K562 treated with DMSO at 1 percent for 12 hours (cell line): Measurements from ENCODE around the gene KRTAP9-9. TPM values are rescaled to one million over a fixed set of nuclear protein-coding genes. Genes with fewer than 3 reads are reported as not detected.

ENCODE experiments used
- total RNA-seq: library from RNA; unstranded; fragments of 300-600 nt; gene quantifications from 2 replicates; pipeline ENCODE4 v1.2.3, GENCODE V29; 2022; ENCODE audit not compliant: insufficient read depth

The KRTAP9-9 gene
- total RNA-seq: not detected in 2 replicates

GRCh38 chr17:41255381-41256290 lies at the start of gene KRTAP9-9:
KRTAP9-9 (plus strand) TSS chr17:41255384.

GRCh38 chr17:41226598-41227095 lies 28.5 kb upstream of the KRTAP9-9 start, which contains the start of gene KRTAP9-2:
KRTAP9-2 (plus strand) TSS chr17:41226648; CDS start chr17:41226655, 7 bp downstream.

DNA sequence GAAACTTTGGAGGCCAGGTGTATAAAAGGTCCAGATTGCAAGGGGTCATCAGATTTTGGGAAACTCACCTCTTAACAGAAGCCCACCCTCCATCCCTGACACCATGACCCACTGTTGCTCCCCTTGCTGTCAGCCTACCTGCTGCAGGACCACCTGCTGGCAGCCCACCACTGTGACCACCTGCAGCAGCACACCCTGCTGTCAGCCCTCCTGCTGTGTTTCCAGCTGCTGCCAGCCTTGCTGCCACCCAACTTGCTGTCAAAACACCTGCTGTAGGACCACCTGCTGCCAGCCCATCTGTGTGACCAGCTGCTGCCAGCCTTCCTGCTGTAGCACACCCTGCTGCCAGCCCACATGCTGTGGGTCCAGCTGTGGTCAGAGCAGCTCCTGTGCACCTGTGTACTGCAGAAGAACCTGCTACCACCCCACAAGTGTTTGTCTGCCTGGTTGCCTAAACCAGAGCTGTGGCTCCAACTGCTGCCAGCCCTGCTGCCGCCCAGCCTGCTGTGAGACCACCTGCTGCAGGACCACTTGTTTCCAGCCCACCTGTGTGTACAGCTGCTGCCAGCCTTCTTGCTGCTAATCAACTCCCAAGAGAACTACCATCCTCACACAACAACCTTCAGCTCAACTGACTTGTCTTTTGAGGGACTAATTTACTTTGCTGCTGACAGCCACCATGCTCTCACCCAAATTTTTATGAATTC lies 22.6 kb upstream of the KRTAP9-9 start, which contains the start of gene KRTAP9-3:
KRTAP9-3 (plus strand) TSS at position 51 of the 707 bp plus-strand sequence; CDS start at position 104, 53 bp downstream.

GRCh38 chr17:41237949-41238437 lies 17.2 kb upstream of the KRTAP9-9 start, which contains the start of gene KRTAP9-8:
KRTAP9-8 (plus strand) TSS chr17:41237999; CDS start chr17:41238052, 53 bp downstream.

GRCh38 chr17:41249637-41250240 lies 5.4 kb upstream of the KRTAP9-9 start, which contains the start of gene KRTAP9-4:
KRTAP9-4 (plus strand) TSS chr17:41249687; CDS start chr17:41249721, 34 bp downstream.

GRCh38 chr17:41265078-41265477 lies 9.9 kb downstream of the KRTAP9-9 start, which contains the start of gene KRTAP9-6:
KRTAP9-6 (plus strand) TSS chr17:41265378; CDS start chr17:41265378, 0 bp downstream.

DNA sequence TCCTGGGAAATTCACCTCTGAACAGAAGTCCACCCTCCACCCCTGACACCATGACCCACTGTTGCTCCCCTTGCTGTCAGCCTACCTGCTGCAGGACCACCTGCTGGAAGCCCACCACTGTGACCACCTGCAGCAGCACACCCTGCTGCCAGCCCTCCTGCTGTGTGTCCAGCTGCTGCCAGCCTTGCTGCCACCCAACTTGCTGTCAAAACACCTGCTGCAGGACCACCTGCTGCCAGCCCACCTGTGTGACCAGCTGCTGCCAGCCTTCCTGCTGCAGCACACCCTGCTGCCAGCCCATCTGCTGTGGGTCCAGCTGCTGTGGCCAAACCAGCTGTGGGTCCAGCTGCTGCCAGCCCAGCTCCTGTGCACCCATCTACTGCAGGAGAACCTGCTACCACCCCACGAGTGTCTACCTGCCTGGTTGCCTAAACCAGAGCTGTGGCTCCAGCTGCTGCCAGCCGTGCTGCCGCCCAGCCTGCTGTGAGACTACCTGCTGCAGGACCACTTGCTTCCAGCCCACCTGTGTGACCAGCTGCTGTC lies 20.5 kb downstream of the KRTAP9-9 start, which contains the start of gene KRTAP9-7:
KRTAP9-7 (plus strand) TSS at position 51 of the 543 bp plus-strand sequence; CDS start at position 51, 0 bp downstream.

GRCh38 chr17:41301916-41302901 lies 47.0 kb downstream of the KRTAP9-9 start, which contains the start of gene KRTAP29-1:
KRTAP29-1 (minus strand) TSS chr17:41302851; CDS start chr17:41302851, 0 bp downstream.

Other genes with a start within 250 kb of the KRTAP9-9 start
- gene KRTAP3-1, start 246.3 kb upstream of the KRTAP9-9 start, total RNA-seq: not detected in 2 replicates
- gene KRTAP1-5, start 228.2 kb upstream of the KRTAP9-9 start, total RNA-seq: not detected in 2 replicates
- gene KRTAP1-4, start 225.2 kb upstream of the KRTAP9-9 start, total RNA-seq: not detected in 2 replicates
- not detected in 2 replicates for gene KRTAP1-3, start 220.5 kb upstream of the KRTAP9-9 start, total RNA-seq
- gene KRTAP1-1, start 213.9 kb upstream of the KRTAP9-9 start, total RNA-seq: not detected in 2 replicates
- gene KRTAP2-1, start 208.1 kb upstream of the KRTAP9-9 start, total RNA-seq: not detected in 2 replicates
- gene KRTAP2-2, start 200.2 kb upstream of the KRTAP9-9 start, total RNA-seq: not detected in 2 replicates
- not detected in 2 replicates for gene KRTAP2-3, start 195.3 kb upstream of the KRTAP9-9 start, total RNA-seq
- not detected in 2 replicates for gene KRTAP2-4, start 189.5 kb upstream of the KRTAP9-9 start, total RNA-seq
- gene KRTAP4-7, start 171.2 kb upstream of the KRTAP9-9 start, total RNA-seq: not detected in 2 replicates
- not detected in 2 replicates for gene KRTAP4-8, start 157.2 kb upstream of the KRTAP9-9 start, total RNA-seq
- not detected in 2 replicates for gene KRTAP4-16, start 153.2 kb upstream of the KRTAP9-9 start, total RNA-seq
- gene KRTAP4-9, start 150.0 kb upstream of the KRTAP9-9 start, total RNA-seq: not detected in 2 replicates
- gene KRTAP4-11, start 137.0 kb upstream of the KRTAP9-9 start, total RNA-seq: not detected in 2 replicates
- gene KRTAP4-12, start 131.2 kb upstream of the KRTAP9-9 start, total RNA-seq: not detected in 2 replicates
- not detected in 2 replicates for gene KRTAP4-6, start 114.8 kb upstream of the KRTAP9-9 start, total RNA-seq
- not detected in 2 replicates for gene KRTAP4-5, start 105.6 kb upstream of the KRTAP9-9 start, total RNA-seq
- not detected in 2 replicates for gene KRTAP4-4, start 94.6 kb upstream of the KRTAP9-9 start, total RNA-seq
- gene KRTAP4-3, start 87.2 kb upstream of the KRTAP9-9 start, total RNA-seq: not detected in 2 replicates
- gene KRTAP4-2, start 77.2 kb upstream of the KRTAP9-9 start, total RNA-seq: not detected in 2 replicates
- gene KRTAP4-1, start 70.5 kb upstream of the KRTAP9-9 start, total RNA-seq: not detected in 2 replicates
- gene KRTAP9-1, start 65.5 kb upstream of the KRTAP9-9 start, total RNA-seq: not detected in 2 replicates
- gene KRTAP9-2, start 28.7 kb upstream of the KRTAP9-9 start, total RNA-seq: not detected in 2 replicates
- not detected in 2 replicates for gene KRTAP9-3, start 22.9 kb upstream of the KRTAP9-9 start, total RNA-seq
- not detected in 2 replicates for gene KRTAP9-8, start 17.4 kb upstream of the KRTAP9-9 start, total RNA-seq
- gene KRTAP9-4, start 5.7 kb upstream of the KRTAP9-9 start, total RNA-seq: not detected in 2 replicates
- not detected in 2 replicates for gene KRTAP9-6, start 10.0 kb downstream of the KRTAP9-9 start, total RNA-seq
- not detected in 2 replicates for gene KRTAP9-7, start 20.3 kb downstream of the KRTAP9-9 start, total RNA-seq
- not detected in 2 replicates for gene KRTAP29-1, start 47.5 kb downstream of the KRTAP9-9 start, total RNA-seq
- not detected in 2 replicates for gene KRTAP16-1, start 53.9 kb downstream of the KRTAP9-9 start, total RNA-seq
- gene KRTAP17-1, start 60.3 kb downstream of the KRTAP9-9 start, total RNA-seq: not detected in 2 replicates
- gene KRT33A, start 95.4 kb downstream of the KRTAP9-9 start, total RNA-seq: not detected in 2 replicates
- gene KRT33B, start 114.4 kb downstream of the KRTAP9-9 start, total RNA-seq: not detected in 2 replicates
- not detected in 2 replicates for gene KRT34, start 126.9 kb downstream of the KRTAP9-9 start, total RNA-seq
- not detected in 2 replicates for gene KRT31, start 142.2 kb downstream of the KRTAP9-9 start, total RNA-seq
- not detected in 2 replicates for gene KRT37, start 169.2 kb downstream of the KRTAP9-9 start, total RNA-seq
- gene KRT38, start 185.6 kb downstream of the KRTAP9-9 start, total RNA-seq: not detected in 2 replicates
- gene KRT32, start 212.0 kb downstream of the KRTAP9-9 start, total RNA-seq: not detected in 2 replicates
- gene KRT35, start 225.8 kb downstream of the KRTAP9-9 start, total RNA-seq: not detected in 2 replicates
- gene KRT36, start 234.5 kb downstream of the KRTAP9-9 start, total RNA-seq: not detected in 2 replicates